HUDEP-2 (cell line): ENCODE measurements around the gene SEMA4D.

Experiments used
- DNase-seq, 76 experiments: peaks; one replicate each; lab custom pipeline; 2025; ENCODE audit not compliant: unreplicated experiment in 76 of 76; lab: John Stamatoyannopoulos, UW

SEMA4D gene

DNA sequence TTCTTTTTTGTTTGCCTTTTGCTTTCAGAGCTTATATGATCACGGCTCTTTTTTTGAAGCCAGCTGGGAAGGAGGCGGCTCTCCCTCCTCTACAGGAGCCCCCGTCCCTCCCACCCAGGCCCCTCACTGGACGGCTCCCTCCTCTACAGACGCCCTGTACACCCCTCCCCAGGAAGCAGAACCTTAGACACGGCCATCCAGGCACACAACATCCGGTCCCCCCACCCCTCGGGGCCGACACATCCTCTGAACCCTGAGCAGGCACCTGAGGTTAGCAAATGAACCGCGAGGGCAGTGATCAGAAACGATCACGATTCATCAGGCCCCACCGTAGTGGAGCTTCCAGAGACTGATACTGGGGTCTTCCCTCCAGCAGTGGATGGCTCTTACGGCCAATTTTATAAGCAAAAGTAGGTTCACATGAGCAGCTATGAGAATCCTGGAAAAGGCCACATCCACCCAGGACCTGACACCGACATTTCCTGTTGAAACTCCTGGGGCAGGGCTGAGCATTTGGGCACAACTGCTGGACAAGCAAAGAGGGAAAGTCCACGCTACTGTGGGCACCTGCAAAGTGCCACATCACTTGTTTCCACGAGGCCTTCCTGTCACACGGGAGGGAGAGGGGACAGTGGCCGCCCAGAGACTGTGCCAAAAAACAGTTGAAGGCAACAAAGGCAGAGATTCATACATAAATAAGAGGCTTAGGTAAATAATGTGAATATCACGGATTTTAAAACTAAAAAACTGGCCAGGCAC, 78.9 kb downstream of the SEMA4D start:
- DNase-seq, result no peak

DNA sequence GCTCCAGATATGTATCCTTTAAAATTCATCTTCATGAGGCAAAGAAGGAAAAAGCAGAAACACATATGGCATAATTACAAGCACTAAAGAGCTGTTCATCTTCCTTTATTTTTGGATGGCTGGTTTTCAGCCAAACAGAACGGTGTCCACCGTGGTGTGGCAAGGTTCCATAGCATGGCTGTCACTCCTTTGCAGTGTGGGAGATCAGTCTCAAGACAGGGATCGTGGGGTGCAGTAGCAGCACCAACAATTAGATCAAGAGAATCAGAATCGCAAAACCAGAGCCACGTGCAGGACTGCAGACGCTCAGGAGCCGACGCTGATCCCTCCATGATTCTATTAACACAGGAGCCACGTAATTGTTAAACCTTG, 79.5 kb downstream of the SEMA4D start:
- DNase-seq, result no peak

DNA sequence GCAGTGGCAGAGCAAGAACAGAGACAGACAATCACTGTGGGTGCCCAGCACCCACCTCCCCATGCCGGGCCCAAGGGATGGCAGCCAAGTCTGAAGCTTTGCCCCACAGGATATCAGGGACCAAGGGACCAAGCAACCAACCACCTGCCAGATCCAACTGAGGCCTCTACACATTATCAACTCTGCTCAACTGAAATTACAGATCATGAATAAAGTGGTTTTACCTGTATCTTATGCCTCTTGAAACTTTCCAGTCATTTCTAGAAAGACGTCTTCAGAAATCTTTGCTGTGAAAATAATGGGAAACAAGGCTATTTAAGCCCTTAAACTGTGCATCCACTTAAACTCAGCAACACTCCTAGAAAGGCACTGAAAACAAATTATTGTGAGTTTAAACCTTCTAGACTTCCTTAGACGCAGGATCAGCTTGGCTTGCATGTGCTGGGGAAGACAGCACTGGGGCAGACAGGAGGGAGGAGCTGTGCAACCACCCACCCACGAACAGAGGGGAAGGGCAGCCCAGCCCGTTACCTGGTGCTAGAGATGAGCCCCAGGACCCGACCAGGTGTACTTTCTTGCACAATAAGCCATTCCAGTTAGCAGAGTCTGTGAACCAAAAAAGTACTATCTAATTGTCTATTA, 80.0 kb downstream of the SEMA4D start:
- DNase-seq, result no peak

DNA sequence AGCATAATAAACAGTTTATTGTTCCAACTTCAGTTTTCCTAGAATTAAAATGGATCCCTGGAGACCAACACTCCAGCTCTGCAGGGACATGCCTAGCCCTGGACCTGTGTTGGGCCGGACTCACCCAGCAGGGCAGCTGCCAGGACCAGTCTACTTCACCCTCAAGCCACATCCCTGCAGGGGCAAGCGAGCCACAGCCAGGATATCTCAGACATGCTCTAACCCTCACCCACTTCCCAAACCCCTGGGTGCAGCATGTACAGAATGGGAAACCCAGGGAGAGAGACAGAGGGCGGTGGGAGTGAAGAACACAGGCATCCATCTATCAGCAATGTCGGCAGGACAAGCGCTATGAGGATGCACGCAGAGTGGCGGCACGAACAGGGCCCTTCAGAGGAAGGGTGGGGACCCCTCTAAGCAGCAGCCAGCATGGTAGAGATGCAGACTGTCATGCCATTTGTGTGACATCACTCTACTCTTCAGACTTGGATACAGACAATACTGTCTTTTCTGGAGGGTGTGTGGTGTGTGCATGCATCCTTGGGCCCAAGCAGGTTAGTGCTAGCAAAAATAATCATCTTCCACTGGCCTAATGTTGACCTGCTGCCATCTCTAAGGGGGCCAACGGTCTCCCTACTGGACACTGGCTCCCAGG, 83.1 kb downstream of the SEMA4D start:
- no peak for DNase-seq

DNA sequence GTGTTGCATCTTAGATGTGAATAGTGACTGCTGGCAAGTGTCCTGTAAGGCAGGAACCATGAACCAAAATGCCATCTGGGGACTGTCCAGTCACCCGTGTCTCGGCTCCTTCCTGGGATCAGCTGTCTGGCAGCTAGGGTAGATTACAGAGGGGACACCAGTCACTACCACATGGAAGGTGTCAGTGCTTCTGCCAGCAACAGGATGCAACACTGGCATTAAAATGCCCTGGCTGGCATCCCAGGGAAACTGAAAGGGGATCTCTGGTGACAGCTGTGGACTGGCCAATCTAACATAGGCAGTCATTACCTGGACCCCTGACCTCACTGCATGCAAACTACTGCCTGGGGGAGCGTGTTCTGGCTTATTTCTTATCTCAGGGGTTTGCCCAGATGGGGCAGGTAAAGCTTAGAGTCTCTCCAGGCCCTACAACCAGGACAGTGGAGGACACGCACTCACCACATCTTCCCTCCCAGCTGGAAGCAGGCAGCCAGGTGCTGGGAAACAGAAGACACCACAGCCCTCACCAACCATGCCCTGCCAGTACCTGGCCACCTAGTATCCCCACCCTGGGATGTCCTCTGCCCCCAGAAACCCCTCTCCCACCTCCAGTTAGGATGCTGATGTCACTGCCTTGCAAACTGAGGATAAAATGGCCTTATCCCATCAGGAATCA, 83.8 kb downstream of the SEMA4D start:
- DNase-seq, result no peak

DNA sequence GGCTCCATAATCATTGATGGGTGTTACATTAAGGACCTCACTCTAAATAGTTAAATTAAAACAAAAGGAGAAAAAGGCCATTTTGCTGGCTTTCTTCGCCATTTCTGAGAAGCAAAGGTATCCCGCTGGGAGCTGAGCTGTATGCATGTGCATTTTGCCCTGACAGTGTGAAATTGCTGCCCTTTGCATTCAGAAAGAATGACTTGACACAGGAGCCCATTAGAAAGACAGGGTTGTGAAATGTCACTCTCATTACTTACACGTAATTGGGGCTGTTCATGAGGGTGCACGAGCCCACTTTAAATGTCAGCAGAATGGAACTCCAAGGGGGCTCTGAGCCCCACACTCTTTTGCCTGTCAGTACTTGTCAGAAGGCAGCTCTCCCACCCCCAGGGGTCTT, 85.0 kb downstream of the SEMA4D start:
- no peak for DNase-seq

DNA sequence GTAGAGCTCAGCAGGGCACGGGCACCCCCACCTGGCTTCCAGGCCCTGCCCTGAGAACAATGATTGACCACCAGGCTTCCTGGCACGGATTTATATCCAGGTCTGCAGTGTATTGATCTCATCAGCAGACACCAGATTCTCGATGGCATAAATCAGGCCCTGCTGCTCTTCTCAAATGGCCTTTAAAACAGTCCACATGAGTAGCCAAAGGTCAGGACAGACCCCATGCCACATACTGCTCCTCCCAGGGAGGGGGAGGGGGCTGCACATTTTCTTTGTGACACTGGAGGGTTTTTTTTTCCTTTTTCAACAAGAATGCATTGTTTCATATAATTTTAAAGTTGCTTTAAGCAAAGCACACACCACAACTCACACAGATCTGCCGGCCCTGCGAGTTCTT, 85.4 kb downstream of the SEMA4D start:
- no peak for DNase-seq

DNA sequence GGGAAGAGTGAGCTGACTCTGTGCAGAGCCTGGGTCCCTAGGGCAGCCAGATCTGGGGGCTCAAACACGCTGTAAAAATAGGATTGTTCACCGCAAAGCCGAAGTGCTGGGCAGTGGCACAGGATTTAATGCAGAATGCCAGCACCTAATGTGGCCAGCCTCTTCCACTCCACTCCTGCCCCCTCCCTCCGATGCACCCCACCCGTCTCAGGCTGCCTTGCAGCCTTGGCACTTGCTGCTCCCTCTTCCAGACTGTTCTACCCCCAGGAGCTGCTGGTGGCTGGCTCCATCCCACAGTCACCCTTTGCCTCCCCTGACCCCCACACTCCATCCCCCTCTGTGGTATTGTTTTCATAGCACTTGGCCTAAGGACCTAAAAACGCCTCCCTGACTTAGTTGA, 86.2 kb downstream of the SEMA4D start:
- DNase-seq, result no peak

DNA sequence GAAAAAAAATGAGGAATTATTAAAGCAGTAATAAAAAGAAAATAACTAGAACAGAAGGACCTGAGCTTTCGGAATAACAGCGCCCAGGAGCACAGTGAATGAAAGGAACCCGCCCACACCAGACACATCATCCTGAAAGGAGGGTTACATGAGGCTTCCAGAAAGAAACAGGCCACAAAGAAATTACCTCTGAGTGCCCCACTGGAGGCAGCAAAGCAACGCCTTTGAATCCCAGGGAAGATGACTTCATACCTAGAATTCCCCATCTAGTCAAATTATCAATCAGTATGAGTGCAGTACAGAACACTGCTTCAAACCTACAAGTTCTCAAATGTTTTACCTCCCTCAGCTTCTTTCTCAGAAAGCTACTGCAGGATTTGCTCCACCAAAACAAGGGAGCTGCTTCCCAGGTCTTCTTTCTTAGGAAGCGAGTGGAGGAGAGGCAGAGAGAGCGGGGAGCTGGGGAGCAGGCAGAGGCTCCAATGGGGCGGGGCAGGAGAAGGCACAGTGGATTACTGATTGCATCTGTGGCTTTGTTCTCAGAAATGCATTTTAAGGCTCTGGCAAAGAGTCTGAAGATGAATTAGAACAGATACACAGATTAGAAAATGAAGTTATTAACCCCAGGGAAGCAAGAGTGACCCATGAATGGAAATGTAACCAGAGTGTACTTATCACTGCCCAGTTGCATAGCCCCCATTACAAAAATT, 87.1 kb downstream of the SEMA4D start:
- no peak for DNase-seq

DNA sequence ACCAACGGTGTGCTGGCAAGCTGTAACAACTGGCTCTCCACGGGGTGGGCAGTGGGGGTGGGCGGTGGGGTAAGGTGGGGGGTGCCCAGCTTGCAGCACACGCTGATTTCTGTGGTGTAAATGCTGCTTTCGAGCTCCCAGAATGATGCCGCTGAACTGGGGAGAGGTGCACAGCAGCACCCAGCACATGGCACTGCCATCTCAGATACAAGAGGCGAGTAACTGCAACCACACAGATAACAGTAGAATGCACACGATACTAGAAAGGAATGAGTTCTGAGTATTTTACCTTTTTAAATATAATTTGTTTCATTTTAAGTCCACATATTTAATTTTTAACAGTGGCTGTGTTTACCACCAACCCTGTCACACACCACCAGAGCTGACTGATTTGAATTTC, 87.9 kb downstream of the SEMA4D start:
- no peak for DNase-seq

DNA sequence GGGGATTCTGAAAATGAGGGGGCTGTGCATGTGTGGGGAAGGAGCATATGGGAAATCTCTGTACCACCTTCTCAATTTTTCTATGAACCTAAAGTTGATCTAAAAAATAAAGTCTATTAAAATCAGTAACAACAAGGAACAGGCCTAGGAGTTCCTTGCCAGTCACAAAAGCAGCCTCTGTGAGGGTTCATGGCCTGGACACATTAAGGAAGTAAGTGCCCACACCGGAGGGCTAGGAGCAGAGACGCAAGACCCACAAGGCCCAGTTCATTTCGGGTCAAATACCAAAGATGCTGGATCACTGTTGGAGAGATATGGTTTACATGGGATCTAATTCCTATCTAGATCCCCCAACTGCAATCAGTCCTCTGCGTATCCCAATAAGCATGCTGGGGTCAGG, 88.4 kb downstream of the SEMA4D start:
- DNase-seq, result no peak

DNA sequence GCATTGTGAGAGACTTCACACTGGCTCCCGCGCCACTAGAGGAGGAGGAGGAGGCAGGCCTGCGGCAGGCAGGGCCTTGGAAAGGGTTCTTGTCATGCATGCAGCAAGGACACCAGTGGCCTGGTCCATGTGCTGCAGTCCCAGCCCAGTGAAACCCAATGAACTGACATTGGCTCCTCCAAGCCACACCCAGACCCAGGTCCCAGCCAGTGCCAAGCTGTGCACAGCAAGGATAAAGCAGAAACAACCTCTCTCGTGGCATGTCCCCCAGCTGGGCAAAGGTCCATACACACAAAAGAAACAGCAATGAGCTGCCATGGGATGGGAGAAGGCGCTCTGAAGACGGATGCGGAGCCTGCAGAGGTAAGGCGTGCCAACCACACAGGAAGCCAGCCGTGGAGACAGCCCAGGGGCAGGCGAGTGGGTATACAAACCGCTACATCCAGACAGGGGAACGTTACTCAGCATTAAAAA, 89.2 kb downstream of the SEMA4D start:
- no peak for DNase-seq

DNA sequence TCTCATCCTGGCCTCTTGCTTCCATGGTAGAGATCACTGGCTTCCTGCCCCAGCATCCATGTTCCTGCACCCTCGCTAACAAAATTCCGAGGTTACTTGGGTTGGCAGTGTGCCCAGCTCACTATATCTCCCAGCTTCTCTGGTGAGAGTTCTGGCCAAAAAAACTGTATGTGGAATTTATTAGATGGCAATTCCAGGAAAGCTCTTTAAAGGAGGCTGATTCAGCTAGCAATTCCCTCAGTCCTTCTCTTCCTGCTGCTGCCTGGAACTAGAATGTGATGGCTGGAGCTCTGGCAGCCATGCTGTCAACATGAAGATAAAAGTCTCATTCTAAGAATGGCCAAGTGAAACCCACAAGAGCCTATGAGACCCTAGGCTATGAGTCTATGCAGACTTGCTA, 90.8 kb downstream of the SEMA4D start:
- DNase-seq, result no peak

DNA sequence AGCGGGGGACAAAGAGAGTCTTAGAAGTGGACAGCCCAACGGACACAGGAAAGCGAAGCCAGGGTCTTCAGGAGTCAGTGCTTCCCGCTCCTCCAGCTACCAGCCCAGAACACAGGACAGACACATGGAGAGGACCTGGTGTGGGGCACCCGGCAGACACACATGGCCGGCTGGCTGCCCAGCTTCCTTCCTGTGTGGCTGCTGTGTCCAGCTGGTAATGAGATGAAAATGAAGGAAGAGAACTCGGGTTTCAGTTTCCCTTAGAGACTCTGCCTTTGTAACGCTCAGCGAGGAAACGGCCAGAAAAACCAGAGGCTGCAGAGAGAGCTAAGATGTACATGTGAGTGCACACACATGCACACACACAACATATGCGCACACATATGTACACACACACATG, 92.1 kb downstream of the SEMA4D start:
- DNase-seq, result no peak

DNA sequence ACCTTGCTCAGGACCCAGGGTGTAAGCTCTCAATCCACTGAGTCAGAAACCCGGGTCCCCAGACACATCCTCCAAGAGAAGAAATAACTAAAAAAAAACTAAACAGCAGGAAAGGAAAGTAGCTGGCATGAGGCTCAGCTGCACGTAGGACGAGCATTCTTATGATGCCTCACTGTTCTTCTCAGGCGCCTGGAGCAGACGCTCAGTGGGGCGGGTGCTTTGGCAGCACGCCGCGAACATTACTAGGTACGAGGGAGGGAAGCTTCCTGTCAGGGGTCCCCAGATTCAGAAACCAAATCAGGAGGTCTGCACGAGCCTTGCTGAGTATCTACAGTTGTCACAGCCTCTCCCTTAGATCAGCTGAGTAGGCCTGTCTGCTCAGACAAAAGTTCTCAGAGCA, 93.8 kb downstream of the SEMA4D start:
- no peak for DNase-seq

DNA sequence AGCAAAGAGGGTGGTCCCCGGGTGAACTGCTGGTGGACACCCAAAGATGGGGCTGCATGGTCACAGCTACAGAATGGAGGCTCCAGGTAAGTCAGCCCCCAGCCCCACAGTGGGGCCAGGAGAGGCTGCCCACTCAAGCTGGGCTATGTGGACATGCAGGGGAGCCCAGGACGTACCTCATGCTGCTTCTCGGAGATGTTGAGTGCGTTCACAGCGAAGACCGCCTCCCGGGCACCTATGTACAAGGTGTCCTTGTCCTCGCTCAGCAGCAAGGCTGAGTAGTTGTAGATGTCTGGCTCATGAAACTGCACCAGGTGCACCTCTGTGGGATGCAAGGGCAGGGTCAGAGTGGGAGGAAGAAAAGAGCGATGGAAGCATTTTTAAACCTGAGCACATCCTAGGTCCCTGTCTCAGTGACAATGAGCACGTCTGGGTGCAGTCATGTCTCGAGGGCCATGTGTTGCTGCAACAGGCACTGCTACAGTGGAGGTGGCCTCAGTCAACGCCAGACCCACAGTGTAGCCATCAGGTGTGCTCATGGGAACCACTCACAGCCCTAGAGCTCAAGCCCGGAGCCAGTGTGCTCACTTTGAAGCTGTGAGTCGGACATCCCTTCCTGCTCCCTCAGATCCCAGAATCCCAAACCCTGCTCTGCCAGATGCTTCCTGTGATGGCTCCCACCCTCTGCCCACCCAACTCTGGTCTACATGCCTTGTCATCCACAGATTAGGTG, 95.1 kb downstream of the SEMA4D start:
- DNase-seq, result no peak

DNA sequence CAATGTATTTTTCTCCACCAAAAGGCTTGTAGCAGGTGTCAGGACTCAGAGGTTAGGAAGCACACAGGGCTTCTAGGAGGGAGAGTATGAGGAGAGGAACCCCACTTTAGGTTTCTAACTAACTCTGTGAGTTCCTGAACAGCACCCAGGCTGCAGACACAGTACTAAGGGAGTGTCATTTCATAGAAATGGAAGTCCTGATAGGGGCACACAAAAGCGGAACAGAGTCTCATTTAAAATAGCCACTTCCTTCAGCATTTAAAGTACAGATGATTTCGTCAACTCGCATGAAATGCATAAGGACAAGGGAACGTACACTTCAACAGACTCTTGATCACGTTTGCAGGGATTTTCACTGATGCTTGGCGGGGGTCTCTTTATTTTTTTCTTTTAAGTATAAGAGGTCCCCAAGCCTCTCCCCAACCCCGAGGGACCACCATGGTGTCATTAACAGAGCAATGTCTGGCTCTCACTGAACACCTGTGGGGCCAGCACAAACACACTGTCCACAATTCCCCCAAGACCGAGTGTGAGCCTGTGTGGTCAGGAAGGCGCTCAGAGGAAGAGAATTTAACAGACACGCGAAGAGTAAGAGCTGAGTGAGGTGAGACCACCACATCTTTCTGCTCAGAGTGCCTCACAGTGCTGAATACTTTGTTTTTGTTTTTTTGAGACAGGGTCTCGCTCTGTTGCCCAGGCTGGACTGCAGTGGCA, 97.4 kb downstream of the SEMA4D start:
- no peak for DNase-seq

DNA sequence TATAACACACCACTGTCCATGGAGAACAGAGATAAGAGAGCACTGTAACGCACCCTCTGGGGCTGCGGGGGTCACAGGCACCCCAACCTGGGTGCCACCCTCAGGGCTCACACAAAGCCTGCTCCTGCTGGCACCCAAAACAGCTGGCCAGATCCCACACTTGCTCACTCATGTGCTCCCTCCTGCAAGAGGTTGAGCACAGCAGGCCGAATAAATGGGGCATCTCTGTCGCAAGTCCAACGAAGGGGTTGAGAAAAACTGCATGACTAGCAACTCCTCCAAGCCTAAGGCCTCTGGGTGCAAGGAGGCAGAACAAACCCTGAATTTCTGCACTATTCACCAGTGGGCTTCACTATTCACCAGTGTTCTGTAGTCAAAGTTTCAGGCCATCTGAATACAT, 99.3 kb downstream of the SEMA4D start:
- DNase-seq, result no peak

DNA sequence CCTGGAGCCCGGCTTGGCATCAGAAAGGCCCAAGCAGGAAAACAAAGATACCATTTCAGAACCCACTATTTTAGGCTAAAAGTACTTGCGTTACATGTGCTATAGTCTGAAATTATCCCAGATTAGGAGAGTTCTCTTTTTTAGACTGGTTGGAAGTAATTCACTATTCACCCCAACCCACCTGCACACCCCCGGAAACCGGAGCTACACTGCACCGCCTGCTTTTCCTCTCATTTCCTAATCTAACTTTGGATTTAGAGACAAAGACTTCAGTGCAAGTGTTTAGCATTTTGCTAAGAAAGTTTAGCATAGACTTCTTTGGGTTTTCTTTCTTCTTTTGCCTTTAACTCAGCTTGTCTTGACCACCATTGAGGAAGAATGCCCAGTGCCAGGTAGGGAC, 100.4 kb downstream of the SEMA4D start:
- DNase-seq, result no peak
